ENCODE data around the gene NOD2.

Gene NOD2

DNA sequence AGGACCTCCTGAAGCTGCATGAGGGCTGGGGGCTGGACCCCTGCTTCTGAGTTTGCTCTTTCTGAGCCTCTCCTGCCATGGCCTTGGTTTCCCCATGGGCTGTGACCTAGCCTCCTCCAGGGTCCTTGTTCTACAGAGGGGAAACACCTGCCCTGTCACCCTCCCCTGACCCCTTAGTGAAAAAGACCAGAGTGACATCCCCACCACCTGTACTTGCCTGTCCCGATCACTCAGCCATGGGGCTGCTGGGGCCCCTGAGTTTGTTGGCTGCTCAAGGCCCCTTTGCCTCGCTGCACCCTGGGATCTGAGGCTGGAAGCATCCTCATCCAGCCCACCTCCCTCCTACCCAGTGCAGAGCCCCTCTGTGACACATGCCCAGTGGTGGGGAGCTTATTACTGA lies 800 bp downstream of the NOD2 start:
- no peak for DNase-seq (ENCODE audit: low read depth)

DNA sequence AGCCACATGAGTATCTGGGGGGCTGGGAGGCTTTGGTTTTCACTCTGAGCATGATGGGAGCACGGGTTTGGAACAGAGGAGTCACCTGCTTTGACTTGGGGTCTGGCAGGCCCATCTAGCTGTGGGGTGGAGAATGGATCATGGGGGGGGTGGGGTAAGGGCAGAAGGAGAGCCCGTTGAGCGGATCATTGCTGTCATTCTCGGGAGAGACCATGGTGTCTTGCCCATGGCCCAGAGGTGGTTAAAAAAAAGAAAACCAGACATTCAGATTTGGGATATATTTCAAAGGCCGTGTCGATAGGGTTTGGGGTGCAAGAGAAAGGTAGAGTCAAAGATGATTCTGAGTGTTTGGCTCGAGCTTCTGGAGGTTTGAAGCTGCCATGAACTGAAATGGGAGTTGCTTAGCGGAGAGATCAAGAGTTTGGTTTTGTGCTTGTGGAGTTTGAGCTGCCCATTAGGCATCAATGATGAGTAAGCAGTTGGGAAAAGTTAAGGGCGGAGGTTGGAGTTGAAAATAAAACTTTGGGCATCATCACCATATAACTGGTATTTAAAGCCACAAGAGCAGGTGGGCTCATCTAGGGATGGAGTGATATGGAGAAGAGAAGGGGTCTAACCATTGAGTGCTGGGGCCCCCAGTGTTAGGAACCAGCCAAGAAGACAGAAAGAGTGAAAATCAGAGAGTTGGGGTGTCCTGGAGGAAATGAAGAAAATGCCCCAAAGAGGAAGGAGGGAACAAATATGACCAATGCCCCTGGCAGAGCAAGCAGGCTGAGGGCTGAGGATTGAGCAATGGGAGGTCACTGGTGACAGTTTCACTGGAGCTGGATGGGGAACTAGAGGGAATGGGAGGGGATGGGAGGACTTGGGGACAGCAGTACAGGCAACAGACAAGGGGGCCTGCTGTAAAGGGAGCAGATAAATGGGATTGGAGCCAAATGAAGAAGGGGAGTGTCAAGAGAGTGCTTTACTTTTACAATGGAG lies 1.9 kb downstream of the NOD2 start:
- no peak for DNase-seq (ENCODE audit: low read depth)

DNA sequence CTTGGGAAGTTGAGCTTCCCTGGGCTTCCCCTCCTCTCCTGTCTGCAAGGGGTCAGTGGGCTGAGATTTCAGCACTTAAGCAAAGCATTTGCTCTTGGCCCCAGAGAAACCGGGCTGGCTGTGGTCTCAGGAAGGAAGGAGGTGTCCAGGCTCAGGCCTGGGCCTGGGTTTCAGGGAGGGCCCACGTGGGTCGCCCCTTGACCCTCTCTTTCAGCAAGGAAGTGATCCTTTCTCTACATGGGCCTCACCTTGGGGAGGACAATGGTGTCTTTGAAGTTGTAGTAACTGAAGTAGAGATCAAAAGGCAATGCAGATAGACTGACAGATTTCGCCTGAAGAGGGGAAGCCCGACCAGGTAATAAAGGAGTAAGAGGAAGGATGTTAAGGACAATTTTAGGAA lies 2.7 kb downstream of the NOD2 start:
- no peak for DNase-seq (ENCODE audit: low read depth)

DNA sequence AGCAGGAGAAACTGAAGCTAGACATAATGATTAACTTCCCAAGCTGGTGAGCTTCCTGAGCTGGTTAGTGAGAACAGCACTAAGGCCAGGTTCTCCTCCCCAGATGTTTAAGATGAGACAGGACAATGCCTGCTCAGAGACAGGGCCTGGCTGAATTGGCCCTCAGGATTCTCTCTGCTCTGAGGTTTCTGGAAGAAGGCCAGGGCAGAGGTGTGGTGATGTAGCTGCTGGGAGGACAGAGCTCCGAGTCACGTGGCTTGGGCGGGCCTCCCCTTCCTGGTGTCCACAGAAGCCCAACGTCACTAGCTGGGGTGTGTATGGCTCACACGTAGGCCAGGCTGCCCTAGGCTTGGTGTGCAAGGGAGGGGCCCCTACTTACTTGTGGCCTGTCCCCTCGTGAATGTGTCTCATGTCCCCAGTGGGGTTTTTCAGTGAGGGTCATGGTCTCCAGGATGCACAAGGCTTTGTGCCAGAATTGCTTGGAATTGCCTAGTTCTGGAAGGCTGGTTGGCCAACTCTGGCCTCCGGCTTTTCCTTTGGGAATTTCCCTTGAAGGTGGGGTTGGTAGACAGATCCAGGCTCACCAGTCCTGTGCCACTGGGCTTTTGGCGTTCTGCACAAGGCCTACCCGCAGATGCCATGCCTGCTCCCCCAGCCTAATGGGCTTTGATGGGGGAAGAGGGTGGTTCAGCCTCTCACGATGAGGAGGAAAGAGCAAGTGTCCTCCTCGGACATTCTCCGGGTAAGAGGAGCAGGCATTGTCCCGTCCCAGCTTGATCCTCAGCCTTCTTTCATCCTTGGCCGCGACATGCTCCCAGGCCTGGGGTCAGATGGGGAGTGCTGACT lies 3.4 kb downstream of the NOD2 start:
- DNase-seq (ENCODE audit: low read depth): no peak

DNA sequence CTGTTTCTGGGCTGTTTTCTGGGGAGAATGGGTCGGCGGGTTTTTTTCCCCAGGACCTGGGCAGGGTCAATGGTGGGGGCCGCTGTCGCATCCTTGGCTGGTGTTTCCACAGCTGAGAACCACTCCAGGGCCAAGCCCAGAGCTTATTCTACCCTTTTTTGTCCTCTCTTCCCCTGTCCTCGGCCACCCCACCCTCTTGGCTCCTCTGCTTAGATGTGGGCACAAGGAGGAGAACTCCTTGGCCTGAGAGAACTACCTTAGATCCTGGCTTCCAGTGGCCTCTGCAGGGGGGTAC lies 4.0 kb downstream of the NOD2 start:
- no peak for DNase-seq (ENCODE audit: low read depth)

DNA sequence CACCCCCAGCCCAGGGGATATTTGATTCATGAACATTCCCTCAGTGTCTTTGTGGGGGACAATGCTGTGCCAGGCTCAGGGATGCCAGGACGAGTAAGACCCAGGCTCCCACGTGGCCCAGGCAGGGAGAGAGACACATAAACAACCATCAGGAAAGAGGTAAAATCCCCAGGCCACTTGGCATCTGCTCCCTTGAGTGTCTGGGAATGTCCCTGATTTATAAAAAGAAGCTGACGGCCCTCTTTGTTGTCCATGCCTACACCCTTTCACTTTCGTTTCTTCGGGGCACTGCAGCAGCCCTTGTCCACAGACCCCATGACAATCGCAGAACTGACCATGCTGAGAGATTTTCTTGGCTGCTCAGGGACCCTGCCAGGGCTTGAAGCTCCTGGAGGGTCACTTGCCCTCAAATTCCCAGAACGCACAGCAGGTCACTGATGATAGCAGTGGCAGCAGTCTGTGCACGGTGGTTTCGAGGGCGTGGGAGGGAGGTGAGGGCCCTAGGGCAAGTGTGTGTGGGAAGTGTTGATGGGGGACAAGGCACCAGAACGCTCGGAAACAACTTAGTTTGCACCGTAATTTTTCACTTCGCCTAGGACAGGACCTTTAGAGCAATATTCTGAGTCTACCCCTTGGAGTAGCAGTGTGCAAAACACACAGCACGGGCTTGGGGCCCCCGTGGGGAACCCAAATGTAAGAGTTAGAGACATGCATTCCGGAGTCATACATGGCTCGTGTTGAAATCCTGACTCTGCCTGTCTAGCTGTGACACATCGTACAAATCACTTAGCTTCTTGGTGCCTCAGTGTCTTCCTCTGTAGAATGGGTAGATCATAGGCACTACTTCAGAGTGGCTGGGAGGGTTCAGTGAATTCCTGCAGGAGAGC lies 4.7 kb downstream of the NOD2 start:
- DNase-seq (ENCODE audit: low read depth): no peak

DNA sequence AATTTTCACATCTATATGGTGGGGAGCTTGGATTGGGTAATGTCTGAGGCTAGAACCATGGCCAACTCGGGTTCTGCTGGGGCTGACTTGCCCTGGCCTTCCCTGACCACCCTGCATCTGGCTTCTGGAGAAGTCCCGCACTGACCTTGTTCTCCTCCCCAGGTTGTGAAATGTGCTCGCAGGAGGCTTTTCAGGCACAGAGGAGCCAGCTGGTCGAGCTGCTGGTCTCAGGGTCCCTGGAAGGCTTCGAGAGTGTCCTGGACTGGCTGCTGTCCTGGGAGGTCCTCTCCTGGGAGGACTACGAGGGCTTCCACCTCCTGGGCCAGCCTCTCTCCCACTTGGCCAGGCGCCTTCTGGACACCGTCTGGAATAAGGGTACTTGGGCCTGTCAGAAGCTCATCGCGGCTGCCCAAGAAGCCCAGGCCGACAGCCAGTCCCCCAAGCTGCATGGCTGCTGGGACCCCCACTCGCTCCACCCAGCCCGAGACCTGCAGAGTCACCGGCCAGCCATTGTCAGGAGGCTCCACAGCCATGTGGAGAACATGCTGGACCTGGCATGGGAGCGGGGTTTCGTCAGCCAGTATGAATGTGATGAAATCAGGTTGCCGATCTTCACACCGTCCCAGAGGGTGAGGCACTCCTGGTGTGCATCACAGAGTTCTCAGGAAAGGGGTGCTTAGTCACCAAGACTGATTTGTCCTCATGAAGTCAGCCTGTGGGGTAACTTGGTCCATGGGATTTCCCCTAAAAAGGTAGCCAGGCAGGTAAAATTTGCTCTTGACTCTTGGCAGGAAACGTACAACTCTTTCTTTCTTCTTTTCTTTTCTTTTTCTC lies 6.1 kb downstream of the NOD2 start:
- no peak for DNase-seq (ENCODE audit: low read depth)

DNA sequence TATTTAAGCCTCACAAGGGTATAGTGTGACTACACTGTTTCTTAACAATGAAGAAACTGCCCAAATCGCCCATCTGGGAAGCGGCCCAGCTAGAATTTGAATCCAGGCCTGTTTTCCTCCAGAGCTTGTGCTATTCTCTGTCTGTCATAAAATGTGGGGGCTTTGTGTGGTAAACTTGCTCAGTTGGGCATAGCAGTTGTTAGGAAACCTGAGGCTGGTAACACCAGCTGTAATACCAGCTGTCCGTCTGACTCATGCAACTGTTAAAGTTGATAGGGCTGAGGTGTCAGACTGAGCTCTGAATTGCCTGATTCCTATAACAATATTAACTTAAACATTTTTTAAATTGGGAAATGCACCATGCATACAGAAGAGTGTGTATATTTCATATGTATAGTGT lies 9.3 kb downstream of the NOD2 start:
- DNase-seq (ENCODE audit: low read depth): no peak

DNA sequence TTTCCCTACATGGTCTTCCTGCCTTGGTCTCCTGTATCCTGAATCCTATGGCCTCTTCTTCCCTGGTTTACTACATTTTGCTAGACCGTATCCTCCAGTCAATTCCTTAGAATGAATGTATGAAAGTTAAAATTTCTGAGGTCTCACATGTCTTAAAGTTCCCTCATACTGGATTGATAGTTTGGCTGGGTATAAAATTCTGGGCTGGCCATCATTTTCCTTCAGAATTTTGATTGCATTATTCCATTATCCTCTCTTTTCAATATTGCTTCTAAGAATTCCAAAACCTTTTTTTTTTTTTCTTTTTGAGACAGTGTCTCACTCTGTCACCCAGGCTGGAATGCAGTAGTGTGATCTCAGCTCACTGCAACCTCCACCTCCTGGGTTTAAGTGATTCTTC lies 10.8 kb downstream of the NOD2 start:
- no peak for DNase-seq (ENCODE audit: low read depth)

DNA sequence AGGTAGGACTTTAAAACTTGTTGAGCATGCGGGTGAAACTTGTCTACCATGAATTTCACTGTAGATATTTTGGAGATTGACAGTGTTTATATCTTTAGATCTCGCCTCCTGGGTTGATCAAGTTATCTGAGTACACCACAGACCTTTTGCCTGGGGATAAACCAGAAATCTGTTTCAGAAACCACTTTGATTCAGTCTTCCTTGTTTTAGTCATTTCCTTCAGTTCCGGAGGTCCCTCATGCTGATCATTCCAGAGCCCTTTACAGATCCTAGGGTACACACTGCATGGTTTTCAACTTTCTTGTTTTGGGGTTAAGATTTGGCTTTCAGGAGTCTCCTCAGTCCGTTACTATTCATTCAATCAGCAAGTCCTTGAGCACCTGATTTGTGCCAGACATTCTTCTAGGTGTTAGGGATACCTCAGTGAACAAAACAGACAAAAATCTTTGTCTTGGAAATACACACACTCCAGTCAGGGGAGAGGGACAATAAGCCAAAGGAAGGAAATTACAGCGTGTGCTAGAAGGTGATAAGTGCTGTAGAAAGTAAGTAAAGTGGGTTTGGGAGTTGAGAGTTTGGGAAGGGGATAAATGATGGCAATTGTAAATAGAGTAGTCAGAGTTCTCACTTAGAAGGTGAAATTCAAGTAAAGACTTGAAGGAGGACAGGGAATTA lies 12.2 kb downstream of the NOD2 start:
- no peak for DNase-seq (ENCODE audit: low read depth)

DNA sequence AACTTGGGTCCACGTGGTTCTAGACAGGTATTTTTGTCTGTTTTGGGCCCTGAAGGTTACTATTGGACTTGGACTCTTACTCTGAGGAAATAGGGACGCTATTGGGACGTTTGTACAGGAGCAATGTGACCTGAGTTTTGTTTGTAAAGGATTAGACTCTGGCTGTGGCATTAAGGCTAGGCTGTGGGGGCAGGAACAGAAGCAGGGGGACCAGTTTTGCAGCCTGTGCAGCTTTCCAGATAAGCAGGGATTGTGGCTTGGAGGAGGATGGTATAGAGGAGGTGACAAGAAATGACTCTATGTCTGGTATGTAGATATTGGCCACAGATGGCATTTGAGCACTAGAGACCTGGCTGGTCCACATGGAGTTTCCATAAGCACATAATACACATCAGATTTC lies 12.8 kb downstream of the NOD2 start:
- DNase-seq (ENCODE audit: low read depth): no peak

DNA sequence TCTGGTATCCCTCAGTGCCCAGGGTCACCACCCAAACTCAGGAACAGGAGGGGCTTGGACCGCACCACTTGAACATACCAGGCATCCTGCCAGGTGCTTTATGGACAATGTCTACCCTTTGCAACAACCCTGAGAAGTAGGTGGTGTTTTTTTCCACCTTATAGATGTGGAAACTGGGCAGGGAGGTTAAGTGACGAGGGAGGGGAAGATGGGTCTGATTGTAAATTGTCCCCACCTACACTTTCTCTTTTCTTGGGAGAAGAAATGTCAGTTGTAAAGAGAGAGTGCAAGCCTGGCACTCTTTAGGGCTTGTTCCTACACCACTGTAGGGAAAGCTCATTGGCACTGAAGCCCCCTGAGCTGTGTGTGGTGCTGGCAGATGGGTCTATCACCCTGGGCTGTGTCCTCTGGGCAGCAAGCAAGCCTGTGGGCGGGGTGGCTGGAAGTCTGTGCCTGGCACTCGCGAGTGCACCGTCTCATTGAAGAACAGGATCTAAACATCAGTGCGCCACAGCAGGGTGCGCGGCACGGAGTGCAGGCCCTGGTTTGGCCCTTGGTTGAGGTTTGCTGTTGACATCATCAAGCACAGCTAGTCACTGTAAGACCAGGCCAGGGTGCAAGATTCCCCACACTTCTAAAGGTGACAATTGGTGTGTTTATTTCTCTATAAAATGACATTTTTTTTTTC lies 15.1 kb downstream of the NOD2 start:
- no peak for DNase-seq (ENCODE audit: low read depth)

DNA sequence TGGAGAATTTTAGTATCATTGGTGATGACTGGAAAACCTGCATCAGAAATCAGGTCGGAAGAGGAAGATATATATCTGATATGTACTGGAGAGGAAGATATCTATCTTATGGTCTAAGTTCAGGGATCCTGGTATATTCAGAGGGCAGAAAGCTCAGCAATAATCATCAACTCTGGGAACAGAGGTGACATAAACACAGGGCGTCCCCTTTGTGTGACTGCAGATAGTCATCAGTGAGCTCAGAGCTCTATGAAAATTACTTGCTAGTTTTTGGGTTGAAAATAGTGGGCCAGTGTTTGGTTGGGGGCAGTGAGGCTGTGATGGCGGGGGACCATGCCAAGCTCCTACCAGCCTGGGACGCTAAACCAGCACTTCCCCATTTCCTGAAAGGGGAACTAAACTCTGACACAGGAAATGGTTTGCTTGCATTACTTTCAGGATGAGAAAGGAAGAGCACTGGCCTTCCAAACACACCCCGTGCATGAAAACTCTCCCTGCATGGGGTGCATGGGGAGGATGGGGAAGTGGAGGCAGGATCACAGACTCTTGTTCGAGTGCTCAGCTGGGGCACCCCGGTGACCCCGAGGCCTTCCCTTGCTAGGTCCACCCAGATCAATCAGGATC lies 15.8 kb downstream of the NOD2 start:
- no peak for DNase-seq (ENCODE audit: low read depth)

DNA sequence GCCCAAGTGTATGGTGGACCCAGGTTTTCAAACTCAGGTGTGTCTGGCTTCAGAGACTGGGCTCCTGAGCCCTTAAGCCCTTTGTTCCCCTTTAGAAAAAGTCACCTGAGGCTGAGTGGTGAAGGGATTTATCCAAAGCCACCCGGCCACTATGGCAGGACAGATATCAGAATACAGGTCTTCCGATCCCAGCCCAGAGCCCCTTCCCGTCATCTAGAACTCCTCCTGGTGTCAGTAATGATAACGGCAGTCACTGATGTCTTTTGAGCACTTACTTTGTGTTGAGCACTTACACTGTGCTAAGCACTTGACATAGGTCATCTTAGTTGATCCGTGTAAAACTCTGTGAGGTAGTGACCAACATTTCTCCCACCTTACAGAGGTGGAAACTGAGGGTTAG lies 16.6 kb downstream of the NOD2 start:
- no peak for DNase-seq (ENCODE audit: low read depth)

DNA sequence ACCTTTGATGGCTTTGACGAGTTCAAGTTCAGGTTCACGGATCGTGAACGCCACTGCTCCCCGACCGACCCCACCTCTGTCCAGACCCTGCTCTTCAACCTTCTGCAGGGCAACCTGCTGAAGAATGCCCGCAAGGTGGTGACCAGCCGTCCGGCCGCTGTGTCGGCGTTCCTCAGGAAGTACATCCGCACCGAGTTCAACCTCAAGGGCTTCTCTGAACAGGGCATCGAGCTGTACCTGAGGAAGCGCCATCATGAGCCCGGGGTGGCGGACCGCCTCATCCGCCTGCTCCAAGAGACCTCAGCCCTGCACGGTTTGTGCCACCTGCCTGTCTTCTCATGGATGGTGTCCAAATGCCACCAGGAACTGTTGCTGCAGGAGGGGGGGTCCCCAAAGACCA lies 17.6 kb downstream of the NOD2 start:
- DNase-seq (ENCODE audit: low read depth): no peak

DNA sequence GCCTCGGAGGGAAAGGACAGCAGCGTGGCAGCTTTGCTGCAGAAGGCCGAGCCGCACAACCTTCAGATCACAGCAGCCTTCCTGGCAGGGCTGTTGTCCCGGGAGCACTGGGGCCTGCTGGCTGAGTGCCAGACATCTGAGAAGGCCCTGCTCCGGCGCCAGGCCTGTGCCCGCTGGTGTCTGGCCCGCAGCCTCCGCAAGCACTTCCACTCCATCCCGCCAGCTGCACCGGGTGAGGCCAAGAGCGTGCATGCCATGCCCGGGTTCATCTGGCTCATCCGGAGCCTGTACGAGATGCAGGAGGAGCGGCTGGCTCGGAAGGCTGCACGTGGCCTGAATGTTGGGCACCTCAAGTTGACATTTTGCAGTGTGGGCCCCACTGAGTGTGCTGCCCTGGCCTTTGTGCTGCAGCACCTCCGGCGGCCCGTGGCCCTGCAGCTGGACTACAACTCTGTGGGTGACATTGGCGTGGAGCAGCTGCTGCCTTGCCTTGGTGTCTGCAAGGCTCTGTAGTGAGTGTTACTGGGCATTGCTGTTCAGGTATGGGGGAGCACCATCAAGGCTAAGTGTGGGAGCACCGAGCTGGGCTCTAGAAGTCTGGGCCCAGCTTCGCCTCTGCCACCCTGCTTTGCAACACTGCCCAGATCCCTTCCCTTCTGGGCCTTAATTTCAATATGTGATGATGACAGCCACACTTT lies 18.6 kb downstream of the NOD2 start:
- no peak for DNase-seq (ENCODE audit: low read depth)

DNA sequence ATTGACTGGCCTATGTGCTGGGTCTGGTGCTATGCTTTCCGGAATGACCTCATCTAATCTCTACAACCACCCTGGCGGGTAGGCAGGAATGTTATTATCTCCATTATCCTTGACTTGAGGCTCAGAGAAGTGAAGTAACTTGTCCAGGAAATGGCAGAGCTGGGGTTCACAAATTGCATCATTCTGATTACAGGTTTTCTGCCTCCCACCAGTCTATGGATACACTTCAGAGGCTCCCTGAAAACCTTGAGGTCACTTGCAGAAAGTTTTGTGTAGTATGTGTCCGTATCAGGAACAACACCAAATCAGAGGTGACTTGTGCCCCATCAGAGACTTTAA lies 19.1 kb downstream of the NOD2 start:
- no peak for DNase-seq (ENCODE audit: low read depth)

DNA sequence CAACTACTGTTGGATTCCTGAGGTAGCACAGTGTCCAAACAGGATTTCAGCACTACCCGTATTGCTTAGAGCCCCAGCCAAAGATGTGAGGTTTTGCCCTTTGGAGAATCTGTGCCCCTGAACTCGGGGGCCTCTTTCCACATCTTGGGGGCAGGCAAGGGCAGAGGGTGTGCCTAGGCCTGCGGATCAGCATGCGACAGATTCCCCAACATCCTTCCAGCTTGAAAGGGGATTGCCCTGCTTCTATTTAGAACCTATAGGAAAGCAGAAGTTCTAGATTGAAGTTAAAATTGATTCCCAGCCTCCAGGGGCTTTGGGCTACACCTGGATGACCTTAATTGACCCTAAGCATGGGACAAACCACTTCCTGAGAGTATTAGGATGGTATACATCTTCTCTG lies 19.6 kb downstream of the NOD2 start:
- no peak for DNase-seq (ENCODE audit: low read depth)

DNA sequence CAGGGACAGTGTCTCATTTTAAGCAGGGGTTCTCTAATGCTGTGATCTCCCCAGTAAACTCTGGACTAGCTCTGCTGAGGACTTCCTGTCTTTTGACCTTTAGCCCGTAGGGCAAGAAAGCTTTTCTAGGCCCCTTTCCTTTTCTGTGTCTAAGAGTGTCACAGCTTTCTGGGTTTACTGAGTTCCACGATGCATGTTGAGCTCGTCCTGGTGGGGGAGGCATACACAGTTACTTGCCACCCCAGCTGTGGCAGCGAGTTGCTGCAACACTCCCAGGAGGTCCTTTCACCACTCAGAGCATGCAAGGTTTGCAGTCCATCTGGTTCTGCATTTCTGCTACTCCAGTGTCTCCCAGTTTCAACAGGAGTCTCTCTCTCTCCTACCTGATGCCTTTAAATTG lies 23.7 kb downstream of the NOD2 start:
- DNase-seq (ENCODE audit: low read depth): no peak
